GM10266 (cell line): Measurements from ENCODE around the gene LMNB1.
A peak's percentile ranks its signal among the peaks of the same experiment; 100 is the strongest.

Experiments used
- DNase-seq: peaks from one replicate; pipeline ENCODE4 v3.0.0; 2012; ENCODE audit errors: extremely low spot score
- CTCF ChIP-seq: IDR thresholded peaks from 2 replicates; pipeline ENCODE4 v1.5.1; 2012; ENCODE audit warnings: mild to moderate bottlenecking, low read depth; ENCODE audit not compliant: control insufficient read depth, insufficient read depth; ENCODE audit errors: missing control alignments

LMNB1 gene

GRCh38 chr5:126801174-126801991, 24.4 kb downstream of the LMNB1 start:
- no peak for TF ChIP-seq CTCF
- no peak for DNase-seq

GRCh38 chr5:126801992-126802294, 25.0 kb downstream of the LMNB1 start:
- TF ChIP-seq CTCF, result peak; percentile 58
- peak; percentile 15 for DNase-seq

- TF ChIP-seq CTCF, result no peak
- DNase-seq, result no peak
Observed at GRCh38 chr5:126805063-126805462, 28.1 kb downstream of the LMNB1 start.

- DNase-seq, result peak; percentile 28
Observed at GRCh38 chr5:126808521-126808988, 31.6 kb downstream of the LMNB1 start.

GRCh38 chr5:126809916-126810315, 33.0 kb downstream of the LMNB1 start:
- TF ChIP-seq CTCF, result no peak
- DNase-seq, result no peak

More at GRCh38 chr5:126808521-126808988, 31.6 kb downstream of the LMNB1 start:
- peak; percentile 25 for TF ChIP-seq CTCF

- no peak for TF ChIP-seq CTCF
- no peak for DNase-seq
Observed at GRCh38 chr5:126810596-126811380, 33.9 kb downstream of the LMNB1 start.

GRCh38 chr5:126811515-126812198, 34.7 kb downstream of the LMNB1 start:
- no peak for TF ChIP-seq CTCF
- DNase-seq, result no peak
